Forelimb muscle (tissue), 1 donor: ENCODE data around the gene CLSTN2. TPM values are rescaled to one million over a fixed set of nuclear protein-coding genes. Genes with fewer than 3 reads are reported as not detected.

Experiments used
- DNase-seq: peaks from one replicate; pipeline ENCODE4 v3.0.0-alpha.2; 2013; ENCODE audit warnings: low read depth
- polyA plus RNA-seq: library from polyadenylated mRNA; unstranded; fragments of 120-200 nt; gene quantifications from one replicate; pipeline ENCODE4 v1.2.1, GENCODE V29; 2013; ENCODE audit not compliant: insufficient read length

The CLSTN2 gene
- polyA plus RNA-seq, 1 donor, result 2.1 TPM

- DNase-seq, result no peak
These were observed 566.9 kb downstream of the CLSTN2 start for GRCh38 chr3:140501770-140502364.

- DNase-seq, result no peak
These were observed 570.2 kb downstream of the CLSTN2 start for GRCh38 chr3:140505213-140505612.

- no peak for DNase-seq
These were observed 570.9 kb downstream of the CLSTN2 start for GRCh38 chr3:140505876-140506275.

- DNase-seq, result no peak
These were observed 573.6 kb downstream of the CLSTN2 start for GRCh38 chr3:140508550-140508949.

- no peak for DNase-seq
These were observed 574.5 kb downstream of the CLSTN2 start for GRCh38 chr3:140509534-140509933.

GRCh38 chr3:140510303-140510861, 575.4 kb downstream of the CLSTN2 start:
- DNase-seq, result no peak

GRCh38 chr3:140521751-140522445, 586.9 kb downstream of the CLSTN2 start:
- no peak for DNase-seq

- no peak for DNase-seq
These were observed 587.8 kb downstream of the CLSTN2 start for GRCh38 chr3:140522653-140523380.

GRCh38 chr3:140523600-140523999, 588.6 kb downstream of the CLSTN2 start:
- DNase-seq, result no peak

GRCh38 chr3:140527156-140527555, 592.2 kb downstream of the CLSTN2 start:
- no peak for DNase-seq

- no peak for DNase-seq
These were observed 594.1 kb downstream of the CLSTN2 start for GRCh38 chr3:140529096-140529495.

GRCh38 chr3:140529558-140529957, 594.6 kb downstream of the CLSTN2 start:
- DNase-seq, result no peak

- DNase-seq, result no peak
These were observed 595.1 kb downstream of the CLSTN2 start for GRCh38 chr3:140530131-140530530.

- DNase-seq, result no peak
These were observed 595.6 kb downstream of the CLSTN2 start for GRCh38 chr3:140530603-140531002.

- DNase-seq, result no peak
These were observed 597.9 kb downstream of the CLSTN2 start for GRCh38 chr3:140532793-140533330.

GRCh38 chr3:140536926-140537726, 602.1 kb downstream of the CLSTN2 start:
- no peak for DNase-seq

- no peak for DNase-seq
These were observed 602.7 kb downstream of the CLSTN2 start for GRCh38 chr3:140537727-140538082.

- no peak for DNase-seq
These were observed 605.3 kb downstream of the CLSTN2 start for GRCh38 chr3:140540262-140540661.

GRCh38 chr3:140541975-140542653, 607.1 kb downstream of the CLSTN2 start:
- no peak for DNase-seq

- no peak for DNase-seq
These were observed 610.2 kb downstream of the CLSTN2 start for GRCh38 chr3:140545197-140545596.

GRCh38 chr3:140545756-140546155, 610.8 kb downstream of the CLSTN2 start:
- DNase-seq, result no peak
